ENCODE data around the gene PRKG1. TPM values are rescaled to one million over a fixed set of nuclear protein-coding genes. Genes with fewer than 3 reads are reported as not detected.

PRKG1 gene
- total RNA-seq, 4 donors from 2014 or later: 0.63 to 4.3 (median 2.1) TPM

DNA sequence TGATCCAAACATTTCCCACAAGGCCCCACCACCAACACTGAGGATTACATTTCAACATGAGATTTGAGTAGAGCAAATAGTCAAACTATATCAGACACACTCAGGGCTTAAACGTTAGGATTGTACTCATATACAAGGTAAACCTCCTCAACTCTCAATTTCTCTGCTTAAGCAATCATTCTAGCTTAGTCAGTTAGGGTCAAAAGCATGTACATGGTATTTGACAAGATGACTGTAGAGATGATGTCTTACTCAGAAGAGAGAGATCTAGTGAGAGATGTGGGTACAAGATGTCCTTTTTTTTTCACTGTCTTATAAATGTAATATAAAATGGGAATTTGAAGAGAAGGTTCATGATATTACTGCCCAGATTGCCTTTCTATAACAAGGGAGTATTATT, 270.1 kb downstream of the PRKG1 start:
- 80 to 89% methylated on average over 1 of the region's 1 CpG for WGBS, 2 donors

DNA sequence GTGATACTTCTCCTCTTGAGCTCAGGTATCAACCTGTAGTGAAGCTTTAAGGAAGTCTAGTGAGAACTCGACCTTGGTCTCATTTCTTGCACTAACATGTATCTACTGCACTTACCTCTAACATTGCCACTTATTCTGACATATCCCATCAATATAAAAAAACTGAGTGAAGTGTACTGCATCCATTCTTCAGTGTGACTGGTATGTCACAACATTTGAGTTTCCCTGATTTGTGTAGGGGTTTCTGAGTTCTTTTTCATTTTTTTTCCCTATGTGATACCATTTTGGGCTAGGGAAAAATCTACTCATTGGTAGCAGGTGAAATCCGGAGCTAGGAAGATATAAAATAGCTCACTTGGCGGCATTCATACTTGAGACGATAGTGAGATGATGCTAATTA, 274.3 kb downstream of the PRKG1 start:
- intact Hi-C loops (cut with DNase I; ENCODE audit: low total_unique reads): no loop called here
- TF ChIP-seq, protein P1, sequence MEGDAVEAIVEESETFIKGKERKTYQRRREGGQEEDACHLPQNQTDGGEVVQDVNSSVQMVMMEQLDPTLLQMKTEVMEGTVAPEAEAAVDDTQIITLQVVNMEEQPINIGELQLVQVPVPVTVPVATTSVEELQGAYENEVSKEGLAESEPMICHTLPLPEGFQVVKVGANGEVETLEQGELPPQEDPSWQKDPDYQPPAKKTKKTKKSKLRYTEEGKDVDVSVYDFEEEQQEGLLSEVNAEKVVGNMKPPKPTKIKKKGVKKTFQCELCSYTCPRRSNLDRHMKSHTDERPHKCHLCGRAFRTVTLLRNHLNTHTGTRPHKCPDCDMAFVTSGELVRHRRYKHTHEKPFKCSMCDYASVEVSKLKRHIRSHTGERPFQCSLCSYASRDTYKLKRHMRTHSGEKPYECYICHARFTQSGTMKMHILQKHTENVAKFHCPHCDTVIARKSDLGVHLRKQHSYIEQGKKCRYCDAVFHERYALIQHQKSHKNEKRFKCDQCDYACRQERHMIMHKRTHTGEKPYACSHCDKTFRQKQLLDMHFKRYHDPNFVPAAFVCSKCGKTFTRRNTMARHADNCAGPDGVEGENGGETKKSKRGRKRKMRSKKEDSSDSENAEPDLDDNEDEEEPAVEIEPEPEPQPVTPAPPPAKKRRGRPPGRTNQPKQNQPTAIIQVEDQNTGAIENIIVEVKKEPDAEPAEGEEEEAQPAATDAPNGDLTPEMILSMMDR (IDR thresholded peaks at IDR 0.05): no peak
- no peak for TF ChIP-seq POLR2A (IDR thresholded peaks at IDR 0.05)
- H3K4me3 ChIP-seq (ENCODE audit: low read depth, poor library complexity, severe bottlenecking): no peak overlapping the region
- DNase-seq (ENCODE audit: low spot score in 2 of 2): no peak
- WGBS, 2 donors: 86 to 87% methylated on average over 4 of the region's 4 CpGs

More for the DNA sequence above, 270.1 kb downstream of the PRKG1 start:
- H3K4me3 ChIP-seq (ENCODE audit: low read depth, poor library complexity, severe bottlenecking): no peak overlapping the region
- DNase-seq (ENCODE audit: low spot score in 2 of 2): no peak
- intact Hi-C loops (cut with DNase I; ENCODE audit: low total_unique reads): no loop called here
- TF ChIP-seq POLR2A (IDR thresholded peaks at IDR 0.05): no peak
- TF ChIP-seq, protein P1 (IDR thresholded peaks at IDR 0.05): no peak

DNA sequence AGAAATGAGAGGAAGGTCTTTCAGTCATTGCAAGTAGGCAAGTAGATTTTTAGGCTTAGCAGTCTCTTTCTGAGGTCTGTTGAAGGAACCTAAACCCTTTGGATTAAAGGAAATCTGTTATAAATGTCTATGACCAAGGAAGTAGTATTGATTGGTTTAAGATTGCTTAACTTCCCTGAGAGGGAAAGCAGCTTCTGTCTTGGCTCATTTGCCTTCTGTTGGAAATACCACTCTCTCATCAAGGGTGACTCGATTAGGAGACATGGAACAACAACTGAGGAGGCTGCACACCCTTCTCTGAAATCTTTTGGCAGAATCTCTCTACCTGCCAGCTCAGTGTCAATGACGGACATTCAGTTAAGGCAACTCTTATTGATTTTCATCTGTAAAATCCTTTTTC, 282.9 kb downstream of the PRKG1 start:
- TF ChIP-seq POLR2A (IDR thresholded peaks at IDR 0.05): no peak
- TF ChIP-seq, protein P1 (IDR thresholded peaks at IDR 0.05): no peak
- no peak overlapping the region for H3K4me3 ChIP-seq (ENCODE audit: low read depth, poor library complexity, severe bottlenecking)
- WGBS, 2 donors: 77 to 88% methylated on average over 2 of the region's 2 CpGs
- intact Hi-C loops (cut with DNase I; ENCODE audit: low total_unique reads): no loop called here
- DNase-seq (ENCODE audit: low spot score in 2 of 2): no peak

DNA sequence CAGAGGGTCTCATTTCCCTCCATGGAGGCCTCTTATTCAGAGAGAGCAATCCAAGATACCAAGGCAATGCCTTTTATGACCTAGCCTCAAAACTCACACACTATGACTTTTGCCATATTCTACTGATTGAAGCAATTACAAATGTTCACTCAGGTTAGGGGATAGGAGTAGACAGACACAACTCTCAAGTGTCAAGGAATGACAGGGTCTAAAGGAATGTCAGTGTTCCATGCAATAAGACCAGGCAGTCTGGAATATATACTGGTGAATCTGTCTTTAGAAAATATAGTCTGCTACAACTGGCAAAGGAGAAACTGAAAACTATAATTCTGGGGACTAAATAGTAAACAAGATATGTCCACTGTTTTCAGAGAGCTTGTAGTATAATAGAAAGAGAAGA, 283.9 kb downstream of the PRKG1 start:
- no peak for DNase-seq (ENCODE audit: low spot score in 2 of 2)
- no peak for TF ChIP-seq POLR2A (IDR thresholded peaks at IDR 0.05)
- TF ChIP-seq, protein P1 (IDR thresholded peaks at IDR 0.05): no peak
- intact Hi-C loops (cut with DNase I; ENCODE audit: low total_unique reads): no loop called here
- H3K4me3 ChIP-seq (ENCODE audit: low read depth, poor library complexity, severe bottlenecking): no peak overlapping the region

DNA sequence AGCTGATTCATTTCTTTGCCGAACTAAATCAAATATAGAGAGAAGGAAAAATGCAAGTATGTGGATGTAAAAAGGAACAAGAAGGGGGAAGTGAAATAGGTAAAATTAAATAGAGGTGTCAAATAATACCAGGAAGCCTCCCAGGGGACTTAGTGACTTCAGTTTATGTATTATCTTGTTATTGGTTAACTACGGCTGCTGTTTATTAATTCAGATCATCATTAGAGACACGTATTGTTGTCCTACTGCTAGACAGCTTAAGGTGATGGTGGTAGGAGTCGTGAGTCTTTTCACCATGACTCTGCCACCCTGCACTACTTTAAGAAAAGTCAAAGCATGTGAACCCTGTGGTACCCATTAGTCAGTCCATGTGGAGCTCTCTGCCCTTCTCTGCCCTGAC, 289.1 kb downstream of the PRKG1 start:
- H3K4me3 ChIP-seq (ENCODE audit: low read depth, poor library complexity, severe bottlenecking): no peak overlapping the region
- DNase-seq (ENCODE audit: low spot score in 2 of 2): no peak
- TF ChIP-seq POLR2A (IDR thresholded peaks at IDR 0.05): no peak
- TF ChIP-seq, protein P1 (IDR thresholded peaks at IDR 0.05): no peak
- 94 to 96% methylated on average over 4 of the region's 4 CpGs for WGBS, 2 donors
- intact Hi-C loops (cut with DNase I; ENCODE audit: low total_unique reads): no loop called here

DNA sequence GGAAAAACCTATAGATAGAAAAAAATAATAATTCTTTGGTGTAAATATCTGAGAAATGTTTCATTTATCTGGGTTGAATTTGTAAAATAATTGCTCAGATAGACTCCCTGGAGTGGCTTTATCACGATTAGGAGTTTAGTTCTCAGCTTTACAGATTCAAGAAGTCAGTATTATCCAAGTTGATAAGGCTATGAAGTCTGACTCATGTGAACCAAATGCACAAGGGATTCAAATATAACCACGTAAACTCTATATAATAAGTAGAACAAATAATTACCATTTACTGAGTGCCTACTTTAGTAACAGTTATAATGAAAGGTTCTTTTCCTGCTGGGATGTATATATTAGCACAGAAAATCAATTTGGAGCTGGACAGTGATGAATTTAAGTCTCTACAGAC, 290.4 kb downstream of the PRKG1 start:
- WGBS, 2 donors: 75 to 79% methylated on average over 2 of the region's 2 CpGs
- intact Hi-C loops (cut with DNase I; ENCODE audit: low total_unique reads): no loop called here
- no peak overlapping the region for H3K4me3 ChIP-seq (ENCODE audit: low read depth, poor library complexity, severe bottlenecking)
- DNase-seq (ENCODE audit: low spot score in 2 of 2): no peak
- TF ChIP-seq POLR2A (IDR thresholded peaks at IDR 0.05): no peak
- TF ChIP-seq, protein P1 (IDR thresholded peaks at IDR 0.05): no peak
